Loucy (cell line): ENCODE data around the gene CACNA1A.

Source experiments
- H2AFZ ChIP-seq: fragments of 200-600 bp; sonication (generic); 2 replicates; pipeline ENCODE4 v1.6.0; 2016; ENCODE audit warnings: antibody characterized with exemption, mild to moderate bottlenecking, low read length, moderate library complexity
- H3F3A ChIP-seq: fragments of 200-600 bp; 2 replicates; pipeline ENCODE4 v1.6.0; 2016; ENCODE audit warnings: antibody characterized with exemption, low read depth, mild to moderate bottlenecking
- H3K27me3 ChIP-seq: fragments of 200-600 bp; sonication (generic); 2 replicates; pipeline ENCODE4 v1.6.1; 2014; ENCODE audit warnings: low read length, mild to moderate bottlenecking; ENCODE audit not compliant: insufficient read depth, poor library complexity, severe bottlenecking
- H3K36me3 ChIP-seq: fragments of 200-600 bp; sonication (generic); 2 replicates; pipeline ENCODE4 v1.6.1; 2016; ENCODE audit warnings: low read length; ENCODE audit not compliant: insufficient read depth
- H3K4me1 ChIP-seq: fragments of 200-600 bp; sonication (generic); 2 replicates; pipeline ENCODE4 v1.5.1; 2014; ENCODE audit warnings: low read length, mild to moderate bottlenecking; ENCODE audit not compliant: insufficient read depth, poor library complexity, severe bottlenecking
- H3K4me2 ChIP-seq: fragments of 200-600 bp; sonication (generic); 2 replicates; pipeline ENCODE4 v1.6.0; 2014; ENCODE audit warnings: antibody characterized with exemption, low read length, low read depth, mild to moderate bottlenecking; ENCODE audit not compliant: poor library complexity, severe bottlenecking
- H3K4me3 ChIP-seq: fragments of 200-600 bp; sonication (generic); 2 replicates; pipeline ENCODE4 v1.5.1; 2014; ENCODE audit warnings: low read length, mild to moderate bottlenecking, mixed read lengths; ENCODE audit not compliant: poor library complexity, severe bottlenecking
- H3K79me2 ChIP-seq: fragments of 200-600 bp; sonication (generic); 2 replicates; pipeline ENCODE4 v1.6.1; 2014; ENCODE audit warnings: low read length; ENCODE audit not compliant: insufficient read depth
- H3K9ac ChIP-seq: fragments of 200-600 bp; sonication (generic); 2 replicates; pipeline ENCODE4 v1.6.0; 2014; ENCODE audit warnings: mild to moderate bottlenecking, low read depth, low read length, moderate library complexity; ENCODE audit not compliant: poor library complexity, severe bottlenecking
- H3K9me2 ChIP-seq: fragments of 200-600 bp; sonication (generic); replicated peaks from 2 replicates; pipeline ENCODE4 v1.6.1; 2016; ENCODE audit warnings: low read depth, low read length, mixed read lengths
- H3K9me3 ChIP-seq: fragments of 200-600 bp; sonication (generic); 2 replicates; pipeline ENCODE4 v1.6.1; 2014; ENCODE audit warnings: mild to moderate bottlenecking, antibody characterized with exemption, low read length, low read depth; ENCODE audit not compliant: insufficient read depth
- H4K20me1 ChIP-seq: fragments of 200-600 bp; sonication (generic); 2 replicates; pipeline ENCODE4 v1.6.0; 2014; ENCODE audit warnings: antibody characterized with exemption, low read length, mild to moderate bottlenecking; ENCODE audit not compliant: insufficient read depth, poor library complexity, severe bottlenecking
- CTCF ChIP-seq: fragments of 200-600 bp; sonication (generic); conservative IDR thresholded peaks from 2 replicates; pipeline ENCODE4 v1.5.1; 2014; ENCODE audit warnings: mild to moderate bottlenecking, antibody characterized with exemption, low read length
- EZH2phosphoT487 ChIP-seq: fragments of 200-600 bp; IDR thresholded peaks from 2 replicates; pipeline ENCODE4 v1.6.1; 2018; ENCODE audit warnings: antibody characterized with exemption, mild to moderate bottlenecking, moderate library complexity, borderline replicate concordance

CACNA1A gene

GRCh38 chr19:13228561-13228960 lies 277.7 kb downstream of the CACNA1A start:
- Histone ChIP-seq H3K9ac (no peak overlapping the region), H3K9me3 (no peaks in the 10 kb centered on the region), H3F3A (no peaks in the 10 kb centered on the region), H3K4me3 (no peak overlapping the region), H4K20me1 (no peaks in the 10 kb centered on the region), H3K27me3 (no peaks in the 10 kb centered on the region), H3K4me2 (no peak overlapping the region), H2AFZ (no peak overlapping the region), H3K4me1 (no peaks in the 10 kb centered on the region), H3K9me2 (no peaks in the 10 kb centered on the region), H3K36me3 (no peaks in the 10 kb centered on the region), H3K79me2 (no peaks in the 10 kb centered on the region)
- peak; percentile 45 for TF ChIP-seq CTCF
- no peak for TF ChIP-seq EZH2phosphoT487

- Histone ChIP-seq H2AFZ (no peak overlapping the region), H3K79me2 (no peaks in the 10 kb centered on the region), H3K27me3 (no peaks in the 10 kb centered on the region), H3K9me3 (no peaks in the 10 kb centered on the region), H3K4me1 (no peaks in the 10 kb centered on the region), H3F3A (no peaks in the 10 kb centered on the region), H3K4me2 (no peak overlapping the region), H3K36me3 (no peaks in the 10 kb centered on the region), H3K4me3 (no peak overlapping the region), H3K9me2 (no peaks in the 10 kb centered on the region), H3K9ac (no peak overlapping the region), H4K20me1 (no peaks in the 10 kb centered on the region)
- TF ChIP-seq EZH2phosphoT487 (no peak), CTCF (no peak)
Measured at GRCh38 chr19:13226983-13227382, 279.3 kb downstream of the CACNA1A start.

- no peaks in the 10 kb centered on the region for H3K4me1 ChIP-seq
- H3K79me2 ChIP-seq = no peaks in the 10 kb centered on the region
- H3K4me3 ChIP-seq = no peak overlapping the region
- no peaks in the 10 kb centered on the region for H3K9me3 ChIP-seq
- H3K9me2 ChIP-seq = no peaks in the 10 kb centered on the region
- no peak overlapping the region for H2AFZ ChIP-seq
- no peak overlapping the region for H3K9ac ChIP-seq
- no peak for TF ChIP-seq CTCF
- no peak for TF ChIP-seq EZH2phosphoT487
- no peaks in the 10 kb centered on the region for H4K20me1 ChIP-seq
- H3F3A ChIP-seq = no peaks in the 10 kb centered on the region
- H3K27me3 ChIP-seq = no peaks in the 10 kb centered on the region
- no peak overlapping the region for H3K4me2 ChIP-seq
- no peaks in the 10 kb centered on the region for H3K36me3 ChIP-seq
Measured at GRCh38 chr19:13225973-13226865, 280.1 kb downstream of the CACNA1A start.
